Stimulated activated CD8-positive, alpha-beta memory T cell treated with anti-CD3 and anti-CD28 coated beads, Interleukin-15, amount 100 ng/mL, for 48 hours (primary cell): ENCODE data around the gene SGO2.
"Not testable (repeated sequence)": the region's sequence is repeated elsewhere in the genome, so short reads cannot be mapped to it uniquely, and the experiment has no call there.

Experiments
- DNase-seq, 2 donors: peaks; one replicate each; pipeline ENCODE4 v3.0.0-alpha.2; 2020; ENCODE audit warnings: low read depth in 2 of 2

The SGO2 gene

DNA sequence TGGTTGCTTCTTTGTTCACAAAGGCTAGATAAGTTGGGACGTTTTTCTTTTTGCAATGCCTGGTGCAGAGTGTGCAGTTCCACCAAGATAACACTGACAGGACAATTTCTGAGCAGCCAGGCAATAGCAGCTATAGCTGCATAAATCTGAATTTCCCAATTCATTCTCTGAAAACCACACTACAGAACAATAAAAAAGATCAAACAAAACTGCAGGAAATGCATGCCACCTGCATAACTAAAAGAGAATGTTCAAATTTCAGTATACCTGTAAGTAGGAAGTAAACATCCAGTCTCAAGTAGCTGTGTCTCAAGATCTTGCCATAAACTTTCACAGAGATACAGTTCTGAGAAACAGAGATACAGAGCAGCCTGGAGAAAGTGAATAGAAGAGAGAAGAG, 10.9 kb upstream of the SGO2 start:
- no peak for DNase-seq

DNA sequence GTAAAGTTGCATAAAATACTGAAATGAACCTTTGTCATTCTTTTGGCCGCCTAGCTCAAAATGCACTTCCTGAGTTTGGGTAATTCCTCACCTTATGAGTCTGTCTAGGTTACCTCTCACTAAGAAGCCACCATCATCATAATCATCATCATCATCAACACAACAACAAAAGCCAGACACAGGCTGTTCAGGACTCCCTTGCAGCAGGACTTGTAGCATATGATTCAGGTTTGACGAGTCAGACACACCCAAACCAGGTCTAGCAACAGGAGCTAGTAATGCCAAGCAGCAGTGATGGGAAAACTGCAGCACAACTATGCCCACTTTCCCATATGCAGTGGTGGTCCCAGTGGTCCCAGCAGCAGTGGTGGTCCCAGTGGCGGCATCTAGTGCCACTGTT, 2.8 kb upstream of the SGO2 start:
- no peak for DNase-seq

- no peak for DNase-seq
Observed at GRCh38 chr2:200523604-200524003, 2.4 kb upstream of the SGO2 start.

GRCh38 chr2:200525066-200525465, 941 bp upstream of the SGO2 start:
- DNase-seq, result no peak

DNA sequence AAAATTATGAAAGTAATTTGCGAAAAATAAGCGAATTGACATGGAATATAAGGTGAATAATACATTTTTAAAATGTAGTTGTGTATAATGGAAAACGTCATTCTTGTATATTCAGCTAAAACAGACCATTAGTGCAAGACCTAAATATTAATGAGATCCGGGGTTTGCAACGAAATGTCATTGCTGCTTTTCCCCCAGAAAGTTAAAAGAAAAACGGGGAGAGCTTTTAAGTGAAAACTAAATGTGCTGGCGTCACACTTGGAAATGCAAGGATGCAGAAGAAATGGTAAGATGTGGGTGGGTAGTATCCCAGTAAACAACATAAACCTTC, 491 bp upstream of the SGO2 start:
- no peak for DNase-seq

DNA sequence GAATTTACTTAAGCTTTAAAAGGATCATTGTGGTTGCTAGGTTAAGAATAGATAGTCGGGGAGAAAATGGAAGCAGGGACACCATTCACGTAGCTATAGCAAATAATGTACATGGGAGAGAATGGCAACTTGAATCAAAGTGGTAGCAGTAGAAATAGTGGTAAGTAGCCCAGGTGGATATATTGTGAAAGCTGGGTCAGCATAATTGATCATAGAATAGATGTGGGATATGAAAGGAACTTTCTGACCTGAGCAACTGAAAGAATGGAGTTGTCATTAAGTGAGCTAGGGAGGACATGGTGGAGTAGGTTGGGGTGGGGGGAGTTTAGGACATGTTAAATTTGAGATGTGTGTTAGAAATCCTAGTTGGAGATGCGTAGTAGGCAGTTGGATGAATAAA, 2.2 kb downstream of the SGO2 start:
- no peak for DNase-seq

DNA sequence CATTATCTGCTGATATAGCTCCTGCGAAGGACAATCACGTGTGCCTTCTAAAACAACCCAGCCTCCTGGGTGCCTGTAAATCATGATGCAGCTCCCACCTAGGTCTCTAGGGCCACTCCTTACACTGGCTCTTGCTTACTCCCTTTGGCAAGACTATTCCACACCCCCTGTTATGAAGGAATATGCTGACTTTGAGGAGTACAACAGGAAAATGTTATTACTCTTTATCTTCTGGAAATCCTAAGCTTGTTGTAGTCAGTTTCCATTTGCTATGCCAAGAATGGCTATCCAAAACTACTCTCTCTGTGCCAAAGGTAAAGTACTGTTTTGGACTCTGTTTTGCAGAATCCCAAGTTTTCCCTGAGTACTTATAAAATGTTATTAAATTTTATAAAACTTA, 7.7 kb downstream of the SGO2 start:
- DNase-seq, result no peak

- DNase-seq, result no peak
Observed at GRCh38 chr2:200534572-200534971, 8.6 kb downstream of the SGO2 start.

GRCh38 chr2:200538139-200538538, 12.1 kb downstream of the SGO2 start:
- no peak for DNase-seq

DNA sequence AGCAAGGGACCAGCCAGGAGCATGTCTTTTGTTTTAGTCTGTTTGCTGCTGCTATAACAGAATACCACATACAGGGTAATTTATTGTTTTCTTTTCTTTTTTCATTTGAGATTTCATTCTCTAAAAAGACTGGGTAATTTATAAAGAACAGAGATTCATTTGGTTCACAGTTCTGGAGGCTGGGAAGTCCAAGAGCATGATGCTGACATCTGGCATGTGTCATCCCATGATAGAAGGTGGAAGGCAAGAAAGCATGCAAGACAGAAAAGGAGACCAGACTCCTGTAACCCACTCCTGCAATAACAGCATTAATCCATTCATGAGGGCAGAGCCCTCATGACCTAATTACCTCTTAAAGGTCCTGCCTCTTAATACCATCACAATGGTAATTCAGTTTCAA, 14.8 kb downstream of the SGO2 start:
- DNase-seq, result no peak

GRCh38 chr2:200566596-200566995, 40.6 kb downstream of the SGO2 start:
- not testable (repeated sequence) for DNase-seq

DNA sequence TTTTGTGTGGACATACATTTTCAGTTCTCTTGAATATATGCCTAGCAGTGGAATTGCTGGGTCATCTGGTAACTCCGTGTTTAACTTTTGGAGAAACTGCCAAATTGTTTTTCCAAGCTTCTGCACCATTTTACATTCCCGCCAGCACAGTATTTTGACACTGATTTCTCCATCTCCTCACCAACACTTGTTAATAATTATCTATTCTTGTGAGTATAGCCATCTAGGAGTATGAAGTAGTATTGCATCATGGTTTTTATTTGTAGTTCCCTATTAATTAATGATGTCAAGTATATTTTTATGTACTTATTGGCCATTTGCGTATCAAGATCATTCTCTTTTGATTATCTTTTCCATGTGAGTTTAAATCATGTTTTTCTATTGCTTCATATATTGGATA, 41.9 kb downstream of the SGO2 start:
- no peak for DNase-seq

DNA sequence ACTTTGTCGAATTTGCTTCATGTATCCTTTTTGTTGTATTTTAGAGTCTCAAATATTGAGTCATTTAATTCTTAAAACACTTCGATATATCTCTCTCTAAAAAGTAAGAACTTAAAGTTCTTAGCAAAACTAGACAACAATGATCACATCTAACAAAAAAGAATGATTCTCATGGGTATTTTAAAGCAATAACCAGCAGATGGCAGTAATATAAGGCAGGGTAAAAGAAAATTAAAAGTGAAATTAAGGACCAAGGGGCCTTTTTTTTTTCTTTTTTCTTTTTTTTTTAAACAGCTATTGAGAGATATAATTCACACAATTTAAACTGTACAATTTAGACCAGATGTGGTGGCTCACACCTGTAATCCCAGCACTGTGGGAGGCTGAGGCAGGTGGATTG, 50.0 kb downstream of the SGO2 start:
- DNase-seq, result no peak

- DNase-seq, result no peak
Observed at GRCh38 chr2:200577027-200577426, 51.0 kb downstream of the SGO2 start.

DNA sequence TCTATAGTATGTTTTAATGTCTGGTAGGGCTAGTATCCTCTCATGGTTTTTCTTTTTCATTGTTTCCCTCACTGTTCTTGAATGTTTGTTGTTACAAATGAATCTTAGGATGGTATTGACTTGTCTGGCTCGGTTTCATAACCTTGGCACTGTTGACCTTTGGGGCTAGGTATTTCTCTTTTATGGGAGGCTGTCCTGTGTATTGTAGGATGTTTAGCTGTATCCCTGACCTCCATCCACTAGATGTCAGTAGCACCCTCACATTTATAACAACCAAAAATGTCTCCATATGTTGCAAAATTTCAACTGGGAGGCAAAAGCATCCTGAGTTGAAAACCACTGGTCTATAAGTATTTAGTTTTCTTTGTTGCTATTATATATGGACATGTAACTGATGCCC, 52.8 kb downstream of the SGO2 start:
- no peak for DNase-seq

DNA sequence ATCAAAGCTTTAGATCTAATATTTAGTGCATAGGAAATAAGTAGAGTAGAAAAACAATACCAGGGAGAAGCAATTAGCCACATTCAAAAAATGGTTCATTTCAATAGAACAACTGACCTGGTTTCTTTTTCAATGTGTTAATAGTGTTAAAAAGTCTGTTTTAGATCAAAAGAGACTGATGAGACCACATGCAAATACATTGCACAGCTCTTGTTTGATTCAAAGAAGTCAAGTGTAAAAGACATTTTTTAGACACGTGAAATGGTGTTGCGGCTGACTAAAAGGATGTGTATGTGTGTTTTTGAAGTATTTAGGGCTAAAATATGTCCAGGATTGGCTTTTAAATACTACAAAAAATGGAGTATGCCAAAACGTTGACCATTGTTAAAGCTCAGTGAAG, 58.6 kb downstream of the SGO2 start:
- DNase-seq, result no peak

DNA sequence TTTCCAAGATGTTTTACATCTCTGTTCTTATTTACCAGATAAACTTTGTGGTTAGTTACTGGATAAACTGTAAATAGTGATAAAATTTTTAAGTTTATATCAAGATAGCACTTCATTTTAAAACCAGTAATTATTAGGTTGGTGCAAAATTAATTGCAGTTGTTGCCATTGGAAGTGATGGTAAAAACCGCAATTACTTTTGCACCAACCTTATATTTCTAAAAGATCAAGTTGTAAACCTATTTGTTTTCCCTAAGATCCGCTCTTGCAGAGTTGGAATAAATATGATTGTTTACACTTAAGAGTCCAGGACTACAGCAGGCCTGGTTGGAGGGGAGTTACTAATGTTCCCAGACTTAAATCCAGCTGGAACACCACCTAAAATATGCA, 59.3 kb downstream of the SGO2 start:
- no peak for DNase-seq

- peak in 1 of 2 donors; percentile 1 for DNase-seq
Observed at GRCh38 chr2:200585730-200586643, 60.0 kb downstream of the SGO2 start, which contains the start of gene AOX1. Gene AOX1, plus strand, starts transcription at chr2:200586014. Its CDS starts 95 bp downstream, at chr2:200586109.

DNA sequence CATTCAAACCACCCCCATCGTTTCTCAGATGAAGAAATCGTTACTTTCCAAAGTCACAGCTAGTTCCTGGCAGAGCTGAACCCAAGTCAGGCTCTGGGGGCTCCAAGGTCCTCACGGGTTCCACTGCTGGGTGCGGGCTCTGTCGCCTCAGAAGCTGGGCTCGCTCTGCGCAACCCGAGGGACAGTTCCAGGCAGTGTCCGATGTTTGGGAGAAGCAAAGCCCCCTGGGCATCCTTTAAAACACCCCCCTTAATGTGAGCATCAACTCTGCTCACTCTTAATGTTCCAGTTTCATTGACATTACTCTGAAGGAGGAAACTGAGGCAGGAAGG, 60.6 kb downstream of the SGO2 start:
- DNase-seq, result no peak

DNA sequence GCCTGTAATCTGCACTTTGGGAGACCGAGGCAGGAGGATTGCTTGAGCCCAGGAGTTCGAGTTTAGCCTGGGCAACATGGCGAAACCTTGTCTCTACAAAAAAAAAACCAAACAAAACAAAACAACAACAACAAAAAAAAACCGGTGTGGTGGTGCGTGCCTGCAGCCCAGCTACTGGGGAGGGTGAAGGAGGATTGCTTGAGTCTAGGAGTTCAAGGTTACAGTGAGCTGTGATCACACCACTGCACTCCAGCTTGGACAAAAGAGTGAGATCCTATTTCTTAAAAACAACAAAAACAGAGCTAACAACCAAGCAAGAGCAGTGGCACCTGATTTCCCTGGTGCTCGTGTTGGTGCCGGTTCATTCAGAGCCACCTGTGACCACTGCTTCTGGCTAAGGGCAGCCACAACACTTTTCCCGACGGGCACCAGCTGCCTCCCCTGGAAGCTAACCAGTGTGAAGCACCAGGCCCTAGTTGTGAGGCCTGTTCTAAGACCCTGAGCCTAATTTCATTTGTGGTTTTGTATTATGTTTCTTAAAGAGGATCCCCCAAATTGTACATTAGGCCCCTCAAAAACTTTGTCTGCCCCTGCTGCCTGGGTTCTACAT, 61.1 kb downstream of the SGO2 start:
- DNase-seq, result no peak

DNA sequence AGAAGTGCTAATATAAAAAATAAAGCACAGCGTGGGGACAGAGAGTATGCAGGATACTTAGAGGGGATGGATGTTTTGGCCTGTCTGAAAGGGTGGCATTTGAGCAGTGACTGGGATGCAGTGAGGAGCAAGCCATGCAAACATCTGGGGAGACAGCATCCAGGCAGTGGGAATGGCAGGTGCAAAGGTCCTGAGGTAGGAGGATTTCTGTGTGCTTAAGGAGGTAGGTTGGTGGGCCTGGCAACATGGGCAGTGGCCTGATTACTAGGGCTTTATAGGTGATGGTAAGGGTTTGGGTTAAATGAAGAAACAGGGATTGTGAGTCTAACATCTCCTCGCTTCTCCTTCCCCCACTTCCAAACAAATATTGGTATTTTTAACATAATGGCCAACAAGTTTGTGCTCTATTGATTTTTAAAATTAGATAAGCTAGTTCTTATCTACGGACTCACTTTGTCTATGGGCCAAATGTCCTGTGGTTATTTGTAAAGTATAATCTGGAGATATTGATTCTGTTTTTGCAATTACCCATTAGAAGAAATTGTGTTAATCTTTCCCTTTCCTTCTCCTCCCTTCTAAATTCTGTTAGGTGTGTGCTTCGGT, 62.2 kb downstream of the SGO2 start:
- DNase-seq, result no peak

GRCh38 chr2:200590090-200590489, 64.1 kb downstream of the SGO2 start:
- no peak for DNase-seq

DNA sequence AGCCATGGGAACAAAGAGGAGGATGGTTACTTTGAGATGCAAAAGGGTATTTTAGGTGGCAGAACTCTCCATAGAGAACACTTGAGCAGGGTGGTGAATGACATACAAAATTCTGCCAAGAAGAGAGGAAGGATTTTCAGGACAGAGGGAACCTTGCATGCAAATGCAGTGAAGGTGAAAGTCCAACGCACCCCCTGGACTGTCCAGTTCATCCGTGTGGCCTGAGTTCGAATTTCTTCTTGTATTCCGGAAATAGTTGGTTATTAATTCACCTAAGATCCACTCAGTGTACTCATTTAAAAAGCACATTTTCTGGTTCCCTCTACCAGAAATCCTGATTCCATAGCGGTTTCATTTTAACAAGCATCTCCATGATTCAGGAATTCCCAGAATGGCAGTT, 65.3 kb downstream of the SGO2 start:
- DNase-seq, result no peak
